PC-3 (cell line): ENCODE data around the gene PLXNB1. TPM values are rescaled to one million over a fixed set of nuclear protein-coding genes. Genes with fewer than 3 reads are reported as not detected.
"Not testable (repeated sequence)": the region's sequence is repeated elsewhere in the genome, so short reads cannot be mapped to it uniquely, and the experiment has no call there.

Experiments used
- ATAC-seq: fragments of 200-7000 bp; cut with Tn5 transposase; 2 replicates; pipeline ENCODE4 v1.9.1; 2020; ENCODE audit warnings: mild to moderate bottlenecking, moderate library complexity
- BruUV-seq: library from RNA; stranded (reverse); fragments of 400-500 nt; replicated peaks from 2 replicates; lab custom pipeline; 2021; lab: Mats Ljungman, UMichigan
- CTCF ChIA-PET: fragments of 300-600 bp; sonication (Branson Sonifier 250); formaldehyde crosslinking; loops from one replicate; lab custom pipeline; 2022; ENCODE audit warnings: antibody characterized with exemption; lab: Charles Lee
- POLR2A ChIA-PET: fragments of 300-600 bp; sonication (Branson Sonifier 250); formaldehyde crosslinking; loops from one replicate; lab custom pipeline; 2022; ENCODE audit warnings: antibody characterized with exemption; ENCODE audit not compliant: unreplicated experiment; lab: Charles Lee
- DNase-seq: peaks from one replicate; pipeline ENCODE4 v3.0.0-alpha.2; 2015
- H2AFZ ChIP-seq: fragments of 300-600 bp; sonication (generic); 2 replicates; pipeline ENCODE4 v1.6.0; 2016; ENCODE audit warnings: antibody characterized with exemption, low read length
- H3F3A ChIP-seq: fragments of 300-600 bp; sonication (generic); one replicate; pipeline ENCODE4 v1.6.0; 2017; ENCODE audit warnings: antibody characterized with exemption, low read length, control low read depth, mild to moderate bottlenecking; ENCODE audit not compliant: unreplicated experiment
- H3K27ac ChIP-seq: fragments of 300-600 bp; sonication (generic); 2 replicates; pipeline ENCODE4 v1.5.1; 2016; ENCODE audit warnings: mild to moderate bottlenecking, low read length
- H3K27me3 ChIP-seq: fragments of 300-600 bp; sonication (generic); 2 replicates; pipeline ENCODE4 v1.6.1; 2016; ENCODE audit warnings: low read length, mixed read lengths
- H3K36me3 ChIP-seq: fragments of 300-600 bp; sonication (generic); 2 replicates; pipeline ENCODE4 v1.6.1; 2016; ENCODE audit warnings: low read depth, mixed run types, low read length, mixed read lengths
- H3K4me1 ChIP-seq: fragments of 300-600 bp; sonication (generic); 2 replicates; pipeline ENCODE4 v1.5.1; 2016; ENCODE audit warnings: low read length; ENCODE audit not compliant: insufficient read depth
- H3K4me2 ChIP-seq: fragments of 300-600 bp; sonication (generic); 2 replicates; pipeline ENCODE4 v1.6.0; 2016; ENCODE audit warnings: low read length
- H3K4me3 ChIP-seq: fragments of 300-600 bp; sonication (generic); 2 replicates; pipeline ENCODE4 v1.5.1; 2016; ENCODE audit warnings: mild to moderate bottlenecking, low read length, mixed read lengths
- H3K79me2 ChIP-seq: fragments of 300-600 bp; sonication (generic); 2 replicates; pipeline ENCODE4 v1.6.1; 2017; ENCODE audit warnings: low read length, mixed read lengths
- H3K9ac ChIP-seq: fragments of 300-600 bp; sonication (generic); 2 replicates; pipeline ENCODE4 v1.6.0; 2016; ENCODE audit warnings: mild to moderate bottlenecking, low read length
- H3K9me2 ChIP-seq: fragments of 300-600 bp; sonication (generic); replicated peaks from 2 replicates; pipeline ENCODE4 v1.6.1; 2016; ENCODE audit warnings: mixed run types, low read length, mixed read lengths
- H3K9me3 ChIP-seq: fragments of 300-600 bp; sonication (generic); 2 replicates; pipeline ENCODE4 v1.6.1; 2016; ENCODE audit warnings: low read length, mixed read lengths
- H4K20me1 ChIP-seq: fragments of 300-600 bp; sonication (generic); 2 replicates; pipeline ENCODE4 v1.6.1; 2016; ENCODE audit warnings: low read length, mixed read lengths
- EZH2 ChIP-seq: fragments of 300-600 bp; sonication (generic); IDR thresholded peaks from one replicate; pipeline ENCODE4 v1.6.1; 2017; ENCODE audit warnings: antibody characterized with exemption, mild to moderate bottlenecking, low read length; ENCODE audit not compliant: unreplicated experiment
- EZH2phosphoT487 ChIP-seq: fragments of 300-600 bp; sonication (generic); IDR thresholded peaks from 2 replicates; pipeline ENCODE4 v1.6.1; 2018; ENCODE audit warnings: mild to moderate bottlenecking, antibody characterized with exemption, low read length, borderline replicate concordance
- intact Hi-C: fragments of 100-400 bp; cut with micrococcal nuclease; formaldehyde crosslinking; loops from 2 replicates; pipeline ENCODE4 v1.9.0; 2023
- total RNA-seq: library from RNA; depleted of rRNA; stranded (reverse); fragments of >200 nt; gene quantifications from 2 replicates; pipeline ENCODE4 v1.2.3, GENCODE V29; 2014
- TF ChIP-seq, protein P1 (sequence below): fragments of 300-600 bp; sonication (generic); conservative IDR thresholded peaks from 2 replicates; pipeline ENCODE4 v1.5.1; 2017; ENCODE audit warnings: antibody characterized with exemption, low read depth, mild to moderate bottlenecking, low read length

The PLXNB1 gene
- total RNA-seq, 1 experiment from 2014 or later: 35.4 TPM

DNA sequence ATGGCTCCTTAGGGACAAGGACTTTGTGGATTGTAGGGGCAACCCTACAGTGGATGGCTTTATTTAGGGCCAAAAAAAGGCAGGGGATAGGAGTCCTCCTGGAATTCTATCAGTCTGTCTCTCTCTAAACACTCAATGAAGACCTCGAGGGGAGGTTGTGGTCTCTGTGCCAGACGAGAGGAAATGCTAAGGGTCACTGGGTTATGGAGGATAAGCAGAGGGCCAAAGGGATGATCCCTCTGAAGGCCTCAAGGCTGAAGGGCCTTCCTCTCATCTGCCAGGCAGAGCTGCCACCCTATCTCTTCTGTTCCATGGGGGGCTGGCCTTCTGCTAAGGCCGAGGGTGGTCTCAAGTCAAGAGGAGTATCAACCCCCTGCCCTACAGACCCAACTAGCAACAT is 27.0 kb downstream of the PLXNB1 start:
- BruUV-seq: no TSS peak
- no peak for DNase-seq
- no peaks in the 10 kb centered on the region for H3F3A ChIP-seq
- H3K4me3 ChIP-seq: no peak overlapping the region
- TF ChIP-seq EZH2: no peak
- TF ChIP-seq EZH2phosphoT487: no peak
- TF ChIP-seq, protein P1, sequence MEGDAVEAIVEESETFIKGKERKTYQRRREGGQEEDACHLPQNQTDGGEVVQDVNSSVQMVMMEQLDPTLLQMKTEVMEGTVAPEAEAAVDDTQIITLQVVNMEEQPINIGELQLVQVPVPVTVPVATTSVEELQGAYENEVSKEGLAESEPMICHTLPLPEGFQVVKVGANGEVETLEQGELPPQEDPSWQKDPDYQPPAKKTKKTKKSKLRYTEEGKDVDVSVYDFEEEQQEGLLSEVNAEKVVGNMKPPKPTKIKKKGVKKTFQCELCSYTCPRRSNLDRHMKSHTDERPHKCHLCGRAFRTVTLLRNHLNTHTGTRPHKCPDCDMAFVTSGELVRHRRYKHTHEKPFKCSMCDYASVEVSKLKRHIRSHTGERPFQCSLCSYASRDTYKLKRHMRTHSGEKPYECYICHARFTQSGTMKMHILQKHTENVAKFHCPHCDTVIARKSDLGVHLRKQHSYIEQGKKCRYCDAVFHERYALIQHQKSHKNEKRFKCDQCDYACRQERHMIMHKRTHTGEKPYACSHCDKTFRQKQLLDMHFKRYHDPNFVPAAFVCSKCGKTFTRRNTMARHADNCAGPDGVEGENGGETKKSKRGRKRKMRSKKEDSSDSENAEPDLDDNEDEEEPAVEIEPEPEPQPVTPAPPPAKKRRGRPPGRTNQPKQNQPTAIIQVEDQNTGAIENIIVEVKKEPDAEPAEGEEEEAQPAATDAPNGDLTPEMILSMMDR: no peak
- no peak overlapping the region for H3K9ac ChIP-seq
- ATAC-seq: no peak
- ChIA-PET POLR2A (no interaction called here), CTCF (no interaction called here)
- no peaks in the 10 kb centered on the region for H3K9me2 ChIP-seq
- peaks cover 11% of the 10 kb centered on the region; the same call in 1 of the 2 replicates for H3K4me1 ChIP-seq
- no peaks in the 10 kb centered on the region for H4K20me1 ChIP-seq
- H3K27me3 ChIP-seq: no peaks in the 10 kb centered on the region
- intact Hi-C loops: no loop called here
- no peaks in the 10 kb centered on the region for H3K9me3 ChIP-seq
- no peak overlapping the region for H3K27ac ChIP-seq
- H3K4me2 ChIP-seq: no peak overlapping the region
- no peak overlapping the region for H2AFZ ChIP-seq
- no peaks in the 10 kb centered on the region for H3K79me2 ChIP-seq
- H3K36me3 ChIP-seq: no peaks in the 10 kb centered on the region

DNA sequence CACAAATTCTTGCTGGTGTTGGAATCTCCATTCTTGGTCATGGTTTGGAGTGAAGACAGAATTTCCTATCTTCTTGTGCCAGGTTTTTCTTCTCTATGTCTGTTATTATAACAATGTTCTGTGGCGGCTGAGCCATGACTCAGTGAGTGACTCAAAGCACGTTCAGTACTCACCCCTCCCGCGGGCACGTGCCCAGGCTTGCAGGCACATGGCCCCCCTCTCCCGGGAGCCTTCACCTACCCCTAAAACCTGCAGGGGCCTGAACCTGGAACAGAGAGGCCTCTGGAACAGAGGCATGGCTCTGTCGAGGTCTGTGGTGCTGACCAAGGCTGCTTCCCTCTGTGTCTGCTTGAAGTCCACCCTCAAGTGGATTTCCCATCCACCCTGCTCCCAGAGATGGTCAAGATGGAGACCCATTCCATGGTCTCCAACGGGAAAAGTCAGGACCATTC is 27.6 kb downstream of the PLXNB1 start:
- Histone ChIP-seq H3K9ac (no peak overlapping the region), H3K9me2 (no peaks in the 10 kb centered on the region), H3K36me3 (no peaks in the 10 kb centered on the region), H2AFZ (no peak overlapping the region), H3K27me3 (no peaks in the 10 kb centered on the region), H3K4me3 (no peak overlapping the region), H3F3A (no peaks in the 10 kb centered on the region), H4K20me1 (no peaks in the 10 kb centered on the region), H3K4me2 (0 out of 2 replicates have a peak overlapping the region, but pooled peaks have one; percentile 4), H3K27ac (no peak overlapping the region), H3K79me2 (no peaks in the 10 kb centered on the region), H3K4me1 (peaks cover 11% of the 10 kb centered on the region; the same call in 1 of the 2 replicates), H3K9me3 (no peaks in the 10 kb centered on the region)
- ATAC-seq: peak; percentile 60
- intact Hi-C loops: no loop called here
- ChIA-PET POLR2A (no interaction called here), CTCF (interaction anchor here (3.9 kb wide), 1 partner anchor 34 kb away, joined by 222 read pairs; no protein-coding TSS in a partner anchor)
- TF ChIP-seq EZH2phosphoT487 (no peak), EZH2 (no peak)
- TF ChIP-seq, protein P1: no peak
- BruUV-seq: no TSS peak
- peak; percentile 77 for DNase-seq

- not testable (repeated sequence) for H3K9ac ChIP-seq, H3K79me2 ChIP-seq, H3K27ac ChIP-seq, ATAC-seq, H2AFZ ChIP-seq, H4K20me1 ChIP-seq, DNase-seq, BruUV-seq, H3K9me2 ChIP-seq, H3F3A ChIP-seq, H3K4me3 ChIP-seq, H3K27me3 ChIP-seq, H3K36me3 ChIP-seq, H3K9me3 ChIP-seq, H3K4me2 ChIP-seq
- intact Hi-C loops: loop anchor here (1.0 kb wide), 2 partner anchors 35 to 128 kb away; no protein-coding TSS in a partner anchor
- POLR2A ChIA-PET: interaction anchor here (0.6 kb wide), 2 partner anchors 35 to 283 kb away, joined by 3 to 4 read pairs; no protein-coding TSS in a partner anchor
- H3K4me1 ChIP-seq: peaks cover 11% of the 10 kb centered on the region; the same call in 1 of the 2 replicates
- CTCF ChIA-PET: interaction anchor here (0.5 to 3.9 kb wide), 18 partner anchors 9 to 207 kb away, joined by 3 to 222 read pairs (median 6); partner anchors contain the start of genes ATRIP, CCDC51 and TMA7
Observed at GRCh38 chr3:48401434-48401901, 28.4 kb downstream of the PLXNB1 start.
